Ascending aorta (tissue), 2 donors: ENCODE measurements around the gene NBAS. TPM values are rescaled to one million over a fixed set of nuclear protein-coding genes. Genes with fewer than 3 reads are reported as not detected.

Source experiments
- DNase-seq, 2 donors: peaks; one replicate each; pipeline ENCODE4 v3.0.0-alpha.2; 2019; ENCODE audit warnings: low spot score in 2 of 2
- H3K27ac ChIP-seq, 2 donors: fragments of 200-600 bp; sonication (generic); one replicate each; pipeline ENCODE4 v1.5.1; 2016 to 2017; ENCODE audit warnings: mild to moderate bottlenecking in 1 of 2
- H3K27me3 ChIP-seq: fragments of 200-600 bp; sonication (generic); one replicate; pipeline ENCODE4 v1.5.1; 2017
- H3K36me3 ChIP-seq, 2 donors: fragments of 200-600 bp; sonication (generic); one replicate each; pipeline ENCODE4 v1.5.1; 2016
- H3K4me1 ChIP-seq, 2 donors: fragments of 200-600 bp; sonication (generic); one replicate each; pipeline ENCODE4 v1.5.1; 2016 to 2017; ENCODE audit warnings: mild to moderate bottlenecking in 1 of 2
- H3K4me3 ChIP-seq, 2 donors: fragments of 200-600 bp; sonication (generic); one replicate each; pipeline ENCODE4 v1.5.1; 2016 to 2017; ENCODE audit warnings: mild to moderate bottlenecking in 1 of 2
- H3K9me3 ChIP-seq, 2 donors: fragments of 200-600 bp; sonication (generic); one replicate each; pipeline ENCODE4 v1.5.1; 2016
- intact Hi-C: fragments of 100-400 bp; cut with DNase I; formaldehyde crosslinking; loops from one replicate; pipeline ENCODE4 v1.15.1; 2023
- total RNA-seq: library from RNA; depleted of rRNA; stranded (reverse); fragments of >200 nt; gene quantifications from one replicate; pipeline ENCODE4 v1.1.0, GENCODE V29; 2016
- TF ChIP-seq, protein P1 (sequence below), 3 experiments: fragments of 200-600 bp in 2 of 3; fragments of 450-650 bp in 1 of 3; sonication (generic) in 2 of 3; IDR thresholded peaks; one replicate each; pipeline ENCODE4 v1.5.1; 2016 to 2019; ENCODE audit warnings: antibody characterized with exemption in 3 of 3, mild to moderate bottlenecking in 1 of 3, moderate library complexity in 1 of 3

Gene NBAS
- total RNA-seq: 37.1 TPM

DNA sequence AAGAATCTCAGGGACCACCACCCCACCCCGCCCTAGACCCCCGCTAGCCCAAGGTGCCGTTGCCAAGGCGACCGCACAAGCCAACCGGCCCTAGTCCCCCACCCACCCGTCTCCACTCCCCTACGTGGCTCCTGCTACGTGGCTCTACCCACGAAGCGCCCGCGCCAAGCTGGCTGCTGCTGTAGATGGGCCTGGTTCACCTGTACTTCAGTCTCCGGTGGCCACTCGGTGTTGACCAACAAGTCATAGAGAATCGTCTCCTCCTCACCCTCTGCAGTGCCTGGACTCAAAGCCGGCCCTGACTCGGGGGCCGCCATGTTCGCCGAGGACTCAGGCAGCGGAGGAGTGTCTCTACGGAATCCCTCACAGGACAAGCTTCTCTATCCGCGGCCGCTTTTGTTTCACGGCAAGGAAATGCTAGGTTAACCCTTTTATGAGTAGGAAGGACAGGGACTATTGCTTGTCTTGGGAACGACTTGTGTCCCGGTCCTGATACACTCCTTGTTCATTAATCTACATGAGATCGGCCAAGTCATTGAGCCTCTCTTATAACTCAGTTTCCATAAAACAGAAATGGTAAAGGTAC is at the start of gene NBAS:
NBAS (minus strand) TSS at position 347 of the 586 bp plus-strand sequence; CDS start at position 317, 30 bp downstream.
- H3K27me3 ChIP-seq: no peaks in the 10 kb centered on the region
- TF ChIP-seq, protein P1, sequence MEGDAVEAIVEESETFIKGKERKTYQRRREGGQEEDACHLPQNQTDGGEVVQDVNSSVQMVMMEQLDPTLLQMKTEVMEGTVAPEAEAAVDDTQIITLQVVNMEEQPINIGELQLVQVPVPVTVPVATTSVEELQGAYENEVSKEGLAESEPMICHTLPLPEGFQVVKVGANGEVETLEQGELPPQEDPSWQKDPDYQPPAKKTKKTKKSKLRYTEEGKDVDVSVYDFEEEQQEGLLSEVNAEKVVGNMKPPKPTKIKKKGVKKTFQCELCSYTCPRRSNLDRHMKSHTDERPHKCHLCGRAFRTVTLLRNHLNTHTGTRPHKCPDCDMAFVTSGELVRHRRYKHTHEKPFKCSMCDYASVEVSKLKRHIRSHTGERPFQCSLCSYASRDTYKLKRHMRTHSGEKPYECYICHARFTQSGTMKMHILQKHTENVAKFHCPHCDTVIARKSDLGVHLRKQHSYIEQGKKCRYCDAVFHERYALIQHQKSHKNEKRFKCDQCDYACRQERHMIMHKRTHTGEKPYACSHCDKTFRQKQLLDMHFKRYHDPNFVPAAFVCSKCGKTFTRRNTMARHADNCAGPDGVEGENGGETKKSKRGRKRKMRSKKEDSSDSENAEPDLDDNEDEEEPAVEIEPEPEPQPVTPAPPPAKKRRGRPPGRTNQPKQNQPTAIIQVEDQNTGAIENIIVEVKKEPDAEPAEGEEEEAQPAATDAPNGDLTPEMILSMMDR (IDR thresholded peaks at IDR 0.05): no peak
- no peaks in the 10 kb centered on the region for H3K9me3 ChIP-seq
- intact Hi-C loops: loop anchor here (1.0 kb wide), 1 partner anchor 30 kb away; the partner anchor contains the start of gene DDX1
- no peaks in the 10 kb centered on the region for H3K4me1 ChIP-seq
- DNase-seq: peak; percentile 38 to 91
- H3K4me3 ChIP-seq: peak within 1 kb of the TSS; percentile 62 to 78
- H3K36me3 ChIP-seq: no peaks in the 10 kb centered on the region
- H3K27ac ChIP-seq: peak within 1 kb of the TSS; percentile 66 to 72

DNA sequence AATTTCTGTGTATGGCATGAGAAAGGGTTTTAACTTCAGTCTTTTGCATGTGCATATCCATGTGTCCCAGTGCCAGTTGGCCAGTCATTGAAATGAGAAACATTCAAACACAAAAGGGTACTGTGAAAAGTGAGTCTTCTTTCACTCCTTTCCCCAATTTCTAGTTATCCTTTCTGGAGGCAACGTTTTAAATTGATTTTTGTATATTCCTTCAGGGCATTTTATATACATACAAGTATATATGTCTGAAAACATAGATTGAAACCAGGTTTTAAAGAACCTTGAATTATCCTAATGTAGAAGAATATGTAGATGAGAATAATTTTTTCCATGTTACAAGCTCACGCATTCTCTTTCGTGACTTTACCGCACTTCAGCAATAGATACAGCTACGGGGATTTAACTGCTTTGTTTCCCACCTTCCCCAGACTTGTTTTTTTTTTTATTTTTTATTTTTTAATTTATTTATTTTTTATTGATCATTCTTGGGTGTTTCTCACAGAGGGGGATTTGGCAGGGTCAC is 49.4 kb upstream of the NBAS start:
- no peak overlapping the region for H3K4me3 ChIP-seq
- H3K4me1 ChIP-seq: no peaks in the 10 kb centered on the region
- intact Hi-C loops: no loop called here
- H3K9me3 ChIP-seq: no peaks in the 10 kb centered on the region
- DNase-seq: no peak
- TF ChIP-seq, protein P1 (IDR thresholded peaks at IDR 0.05): no peak
- H3K36me3 ChIP-seq: peaks cover 47 to 63% of the 10 kb centered on the region in 2 donors
- no peak overlapping the region for H3K27ac ChIP-seq
- no peaks in the 10 kb centered on the region for H3K27me3 ChIP-seq

DNA sequence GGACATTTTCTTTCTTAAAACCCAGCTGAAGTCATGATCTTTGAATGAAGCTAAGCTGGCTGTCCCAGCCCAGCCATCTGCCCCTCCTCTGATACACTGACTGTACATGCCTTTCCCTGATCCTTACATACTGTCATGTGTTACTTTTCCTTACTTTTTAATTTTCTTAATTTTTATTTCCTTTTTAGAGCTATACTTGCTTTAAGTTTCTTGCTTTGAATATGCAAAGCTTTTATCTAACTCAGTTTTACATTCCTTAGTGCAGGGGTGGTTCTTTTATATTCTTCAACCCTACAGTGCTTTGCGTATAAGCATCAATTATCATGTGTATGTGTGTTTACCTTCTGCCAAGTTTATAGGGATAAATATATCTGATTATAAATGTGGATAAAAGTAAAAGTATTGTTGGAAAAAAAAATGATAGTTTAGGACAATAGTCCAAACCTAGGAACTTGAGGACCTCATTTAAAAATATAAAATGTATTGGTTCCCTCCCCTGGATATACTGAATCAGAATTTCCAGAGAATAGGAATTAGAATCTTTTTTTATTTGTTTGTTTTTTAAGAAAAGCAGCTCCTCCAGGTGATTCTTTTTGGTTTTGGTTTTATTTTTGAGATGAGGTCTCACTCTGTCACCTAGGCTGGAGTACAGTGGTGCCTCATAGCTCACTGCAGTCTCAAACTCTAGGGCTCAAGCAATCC is 48.4 kb upstream of the NBAS start:
- DNase-seq: no peak
- peaks cover 57 to 66% of the 10 kb centered on the region in 2 donors for H3K36me3 ChIP-seq
- TF ChIP-seq, protein P1 (IDR thresholded peaks at IDR 0.05): no peak
- H3K4me3 ChIP-seq: no peak overlapping the region
- intact Hi-C loops: no loop called here
- no peaks in the 10 kb centered on the region for H3K4me1 ChIP-seq
- no peaks in the 10 kb centered on the region for H3K27me3 ChIP-seq
- no peak overlapping the region for H3K27ac ChIP-seq
- no peaks in the 10 kb centered on the region for H3K9me3 ChIP-seq

GRCh38 chr2:15608392-15608761 is 47.2 kb upstream of the NBAS start:
- no peaks in the 10 kb centered on the region for H3K27me3 ChIP-seq
- H3K36me3 ChIP-seq: peaks cover 60 to 75% of the 10 kb centered on the region in 2 donors
- intact Hi-C loops: no loop called here
- no peaks in the 10 kb centered on the region for H3K9me3 ChIP-seq
- no peak for DNase-seq
- no peak overlapping the region for H3K27ac ChIP-seq
- TF ChIP-seq, protein P1 (IDR thresholded peaks at IDR 0.05): no peak
- no peaks in the 10 kb centered on the region for H3K4me1 ChIP-seq
- no peak overlapping the region for H3K4me3 ChIP-seq

- H3K4me3 ChIP-seq: no peak overlapping the region
- no peaks in the 10 kb centered on the region for H3K4me1 ChIP-seq
- no peak overlapping the region for H3K27ac ChIP-seq
- DNase-seq: no peak
- no peaks in the 10 kb centered on the region for H3K9me3 ChIP-seq
- TF ChIP-seq, protein P1 (IDR thresholded peaks at IDR 0.05): no peak
- H3K27me3 ChIP-seq: no peaks in the 10 kb centered on the region
- H3K36me3 ChIP-seq: peaks cover 63 to 77% of the 10 kb centered on the region in 2 donors
- intact Hi-C loops: no loop called here
These were observed 46.7 kb upstream of the NBAS start for GRCh38 chr2:15607709-15608391.
